Naive thymus-derived CD4-positive, alpha-beta T cell (primary cell): ENCODE data around the gene ZCCHC24. TPM values are rescaled to one million over a fixed set of nuclear protein-coding genes. Genes with fewer than 3 reads are reported as not detected.

ENCODE experiments used
- ATAC-seq: fragments of 150-1000 bp; cut with Tn5 transposase; 2 replicates; pipeline ENCODE4 v1.10.0; 2021; ENCODE audit warnings: mild to moderate bottlenecking, moderate library complexity
- CTCF ChIA-PET: fragments of 350-600 bp; sonication (Branson Sonifier 250); formaldehyde crosslinking; loops from one replicate; lab custom pipeline; 2021; ENCODE audit warnings: antibody characterized with exemption; lab: Charles Lee
- POLR2A ChIA-PET: fragments of 350-600 bp; sonication (Branson Sonifier 250); formaldehyde crosslinking; loops from one replicate; lab custom pipeline; 2021; ENCODE audit warnings: antibody characterized with exemption, inconsistent platforms; lab: Charles Lee
- DNase-seq, 9 donors: peaks; one replicate each; pipeline versions ENCODE4 v3.0.0 to v3.0.0-alpha.2; 2020 to 2022; ENCODE audit warnings: mixed read lengths in 1 of 9
- H3K27ac ChIP-seq: one replicate; pipeline ENCODE4 v1.7.0; 2013; ENCODE audit warnings: mild to moderate bottlenecking, low read depth, low read length, moderate library complexity
- H3K27me3 ChIP-seq, 2 donors: one replicate each; pipeline ENCODE4 v1.7.0; 2013; ENCODE audit warnings: low read length in 2 of 2, mild to moderate bottlenecking in 2 of 2, moderate library complexity in 2 of 2; ENCODE audit not compliant: control insufficient read depth in 2 of 2, insufficient read depth in 2 of 2
- H3K36me3 ChIP-seq, 3 experiments: 1 replicate in 2 of 3; 2 replicates in 1 of 3; pipeline ENCODE4 v1.7.0; 2013; ENCODE audit warnings: low read length in 3 of 3, mild to moderate bottlenecking in 3 of 3, moderate library complexity in 1 of 3; ENCODE audit not compliant: insufficient read depth in 3 of 3, control insufficient read depth in 2 of 3
- H3K4me1 ChIP-seq, 2 donors: one replicate each; pipeline ENCODE4 v1.7.0; 2013; ENCODE audit warnings: low read length in 2 of 2, mild to moderate bottlenecking in 2 of 2, moderate library complexity in 1 of 2; ENCODE audit not compliant: control insufficient read depth in 2 of 2, insufficient read depth in 2 of 2
- H3K4me3 ChIP-seq: 2 replicates; pipeline ENCODE4 v1.7.0; 2013; ENCODE audit warnings: mild to moderate bottlenecking, low read length
- H3K9me3 ChIP-seq, 3 experiments: 1 replicate in 2 of 3; 2 replicates in 1 of 3; pipeline ENCODE4 v1.7.0; 2013; ENCODE audit warnings: low read length in 3 of 3; ENCODE audit not compliant: control insufficient read depth in 2 of 3
- H3K27ac Mint-ChIP-seq, 9 donors: one replicate each; pipeline ENCODE4 v1.8.0; 2020 to 2022; ENCODE audit warnings: mixed read lengths in 9 of 9, mild to moderate bottlenecking in 8 of 9, moderate library complexity in 5 of 9, inconsistent platforms in 2 of 9
- H3K27me3 Mint-ChIP-seq, 5 donors: one replicate each; pipeline ENCODE4 v1.8.0; 2021 to 2022; ENCODE audit warnings: mixed read lengths in 5 of 5, mild to moderate bottlenecking in 1 of 5
- H3K36me3 Mint-ChIP-seq, 5 donors: one replicate each; pipeline ENCODE4 v1.8.0; 2020 to 2022; ENCODE audit warnings: mixed read lengths in 5 of 5, mild to moderate bottlenecking in 3 of 5, inconsistent platforms in 1 of 5
- H3K4me1 Mint-ChIP-seq, 7 donors: one replicate each; pipeline ENCODE4 v1.8.0; 2020 to 2022; ENCODE audit warnings: mixed read lengths in 7 of 7, mild to moderate bottlenecking in 3 of 7, inconsistent platforms in 1 of 7
- H3K4me3 Mint-ChIP-seq, 10 donors: one replicate each; pipeline ENCODE4 v1.8.0; 2020 to 2022; ENCODE audit warnings: mild to moderate bottlenecking in 10 of 10, mixed read lengths in 10 of 10, moderate library complexity in 6 of 10, inconsistent platforms in 2 of 10
- H3K9me3 Mint-ChIP-seq, 11 donors: one replicate each; pipeline ENCODE4 v1.8.0; 2020 to 2022; ENCODE audit warnings: mixed read lengths in 11 of 11, mild to moderate bottlenecking in 4 of 11, inconsistent platforms in 1 of 11, moderate library complexity in 1 of 11
- intact Hi-C, 2 donors: fragments of 100-400 bp; cut with micrococcal nuclease; formaldehyde crosslinking; loops; one replicate each; pipeline ENCODE4 v1.15.1; 2023
- polyA plus RNA-seq, 2 donors: library from polyadenylated mRNA; unstranded; fragments of 300-500 nt; fragmentation: Illumina TruSeq; gene quantifications; one replicate each; pipeline ENCODE4 v1.2.3, GENCODE V29; 2021
- total RNA-seq, 6 experiments: library from RNA in 5 of 6; stranded (reverse) in 5 of 6; gene quantifications; 1 replicate in 5 of 6; 2 replicates in 1 of 6; pipeline ENCODE4 v1.2.3 and lab custom pipeline; 2021 to 2026

The ZCCHC24 gene
- total and polyA plus RNA-seq, 7 experiments from 2014 or later = 0.30 to 2.0 (median 0.73) TPM

- Mint-ChIP-seq H3K36me3 (no peaks in the 10 kb centered on the region), H3K27me3 (peaks cover 0 to 46% (median 0%) of the 10 kb centered on the region in 5 donors), H3K27ac (peak overlapping the region; percentile 27 to 91 (median 84)), H3K4me3 (peak overlapping the region; percentile 79 to 99 (median 91)), H3K4me1 (peaks cover 20 to 35% (median 28%) of the 10 kb centered on the region in 7 donors), H3K9me3 (peaks cover 0 to 3% (median 0%) of the 10 kb centered on the region in 11 donors)
- peaks cover 10% of the 10 kb centered on the region in 2 donors for H3K4me1 ChIP-seq
- H3K27ac ChIP-seq = peak overlapping the region; percentile 67
- ChIA-PET CTCF (no interaction called here), POLR2A (interaction anchor here (1.3 kb wide), 1 partner anchor 98 kb away, joined by 3 read pairs; no protein-coding TSS in a partner anchor)
- no peaks in the 10 kb centered on the region for H3K36me3 ChIP-seq
- intact Hi-C loops = loop anchor here (1.0 to 10.0 kb wide), 20 partner anchors 21 to 1417 kb away; partner anchors contain the start of genes ANXA11 (in 2 of the 2), RPS24 (in 2 of the 2), POLR3A (in 1 of the 2) and PPIF (in 1 of the 2)
- peak; percentile 5 for ATAC-seq
- DNase-seq = peak in 3 of 9 donors; percentile 14 to 49 (median 17)
- peak overlapping the region; percentile 78 for H3K4me3 ChIP-seq
- H3K27me3 ChIP-seq = no peaks in the 10 kb centered on the region
- no peaks in the 10 kb centered on the region for H3K9me3 ChIP-seq
Measured at GRCh38 chr10:79445977-79446757, 743 bp upstream of the ZCCHC24 start.

GRCh38 chr10:79444199-79445119, 965 bp downstream of the ZCCHC24 start:
- Histone ChIP-seq H3K36me3 (no peaks in the 10 kb centered on the region), H3K4me3 (peak overlapping the region; percentile 52), H3K27me3 (no peaks in the 10 kb centered on the region), H3K4me1 (peaks cover 10% of the 10 kb centered on the region in 2 donors), H3K27ac (peak overlapping the region; percentile 22), H3K9me3 (no peaks in the 10 kb centered on the region)
- H3K27me3 Mint-ChIP-seq = peaks cover 0 to 52% (median 0%) of the 10 kb centered on the region in 5 donors
- DNase-seq (peak; percentile 13 to 68 (median 41)), ATAC-seq (peak; percentile 13)
- CTCF ChIA-PET = interaction anchor here (0.8 kb wide), 1 partner anchor 70 kb away, joined by 3 read pairs; no protein-coding TSS in a partner anchor
- peaks cover 20 to 35% (median 28%) of the 10 kb centered on the region in 7 donors for H3K4me1 Mint-ChIP-seq
- peaks cover 0 to 3% (median 0%) of the 10 kb centered on the region in 11 donors for H3K9me3 Mint-ChIP-seq
- no peaks in the 10 kb centered on the region for H3K36me3 Mint-ChIP-seq
- peak overlapping the region; percentile 86 to 91 (median 90) for H3K4me3 Mint-ChIP-seq
- intact Hi-C loops = loop anchor here (1.0 to 10.0 kb wide), 21 partner anchors 22 to 1415 kb away; partner anchors contain the start of genes ANXA11 (in 2 of the 2), RPS24 (in 2 of the 2), POLR3A (in 1 of the 2) and PPIF (in 1 of the 2)
- POLR2A ChIA-PET = interaction anchor here (0.6 to 1.4 kb wide), 2 partner anchors 14 to 30 kb away, joined by 3 to 4 read pairs; no protein-coding TSS in a partner anchor
- peak overlapping the region in 7 of 9 donors; percentile 8 to 84 (median 56) for H3K27ac Mint-ChIP-seq

- peaks cover 10% of the 10 kb centered on the region in 2 donors for H3K4me1 ChIP-seq
- peaks cover 0 to 3% (median 0%) of the 10 kb centered on the region in 11 donors for H3K9me3 Mint-ChIP-seq
- POLR2A ChIA-PET = interaction anchor here (1.4 kb wide), 1 partner anchor 31 kb away, joined by 4 read pairs; no protein-coding TSS in a partner anchor
- H3K4me1 Mint-ChIP-seq = peaks cover 20 to 35% (median 28%) of the 10 kb centered on the region in 7 donors
- H3K27ac ChIP-seq = no peak overlapping the region
- H3K9me3 ChIP-seq = no peaks in the 10 kb centered on the region
- H3K27me3 Mint-ChIP-seq = peaks cover 0 to 58% (median 0%) of the 10 kb centered on the region in 5 donors
- H3K27ac Mint-ChIP-seq = peak overlapping the region in 7 of 9 donors; percentile 26 to 84 (median 56)
- H3K4me3 ChIP-seq = peak overlapping the region; percentile 52
- no peaks in the 10 kb centered on the region for H3K36me3 Mint-ChIP-seq
- H3K27me3 ChIP-seq = no peaks in the 10 kb centered on the region
- CTCF ChIA-PET = interaction anchor here (0.8 kb wide), 1 partner anchor 69 kb away, joined by 3 read pairs; no protein-coding TSS in a partner anchor
- intact Hi-C loops = loop anchor here (1.0 to 10.0 kb wide), 9 partner anchors 23 to 1091 kb away; partner anchors contain the start of genes ANXA11 (in 2 of the 2), SH2D4B (in 1 of the 2), TMEM254 (in 1 of the 2) and ZMIZ1 (in 1 of the 2)
- H3K36me3 ChIP-seq = no peaks in the 10 kb centered on the region
- ATAC-seq = no peak
- peak in 1 of 9 donors; percentile 8 for DNase-seq
- H3K4me3 Mint-ChIP-seq = peak overlapping the region; percentile 86 to 91 (median 90)
Measured at GRCh38 chr10:79443338-79444198, 1.9 kb downstream of the ZCCHC24 start.

GRCh38 chr10:79442171-79443040, 3.0 kb downstream of the ZCCHC24 start:
- Mint-ChIP-seq H3K27ac (no peak overlapping the region), H3K4me3 (peak overlapping the region in 2 of 10 donors; percentile 13 to 91), H3K27me3 (peaks cover 0 to 52% (median 4%) of the 10 kb centered on the region in 5 donors), H3K36me3 (no peaks in the 10 kb centered on the region), H3K4me1 (peaks cover 20 to 34% (median 28%) of the 10 kb centered on the region in 7 donors), H3K9me3 (peaks cover 0 to 3% (median 0%) of the 10 kb centered on the region in 11 donors)
- ChIA-PET POLR2A (no interaction called here), CTCF (no interaction called here)
- ATAC-seq (no peak), DNase-seq (no peak)
- Histone ChIP-seq H3K27me3 (no peaks in the 10 kb centered on the region), H3K36me3 (no peaks in the 10 kb centered on the region), H3K27ac (no peak overlapping the region), H3K4me1 (peaks cover 10% of the 10 kb centered on the region in 2 donors), H3K4me3 (no peak overlapping the region), H3K9me3 (no peaks in the 10 kb centered on the region)
- intact Hi-C loops = loop anchor here (10.0 kb wide), 4 partner anchors 378 to 1092 kb away; partner anchors contain the start of genes ANXA11 (in 1 of the 2), SH2D4B (in 1 of the 2) and ZMIZ1 (in 1 of the 2)

GRCh38 chr10:79441433-79441832, 4.0 kb downstream of the ZCCHC24 start:
- H3K9me3 ChIP-seq = no peaks in the 10 kb centered on the region
- Mint-ChIP-seq H3K27ac (no peak overlapping the region), H3K4me1 (peaks cover 17 to 28% (median 21%) of the 10 kb centered on the region in 7 donors), H3K4me3 (no peak overlapping the region), H3K9me3 (peaks cover 0 to 3% (median 0%) of the 10 kb centered on the region in 11 donors), H3K27me3 (peaks cover 0 to 43% (median 4%) of the 10 kb centered on the region in 5 donors), H3K36me3 (no peaks in the 10 kb centered on the region)
- no peak overlapping the region for H3K27ac ChIP-seq
- ChIA-PET POLR2A (no interaction called here), CTCF (no interaction called here)
- intact Hi-C loops = loop anchor here (10.0 kb wide), 4 partner anchors 377 to 1093 kb away; partner anchors contain the start of genes ANXA11 (in 1 of the 2), SH2D4B (in 1 of the 2) and ZMIZ1 (in 1 of the 2)
- no peaks in the 10 kb centered on the region for H3K36me3 ChIP-seq
- no peaks in the 10 kb centered on the region for H3K27me3 ChIP-seq
- ATAC-seq (no peak), DNase-seq (no peak)
- H3K4me1 ChIP-seq = peaks cover 10% of the 10 kb centered on the region in 2 donors
- H3K4me3 ChIP-seq = no peak overlapping the region
